Measurements from ENCODE around the gene RALGAPA2.

RALGAPA2 gene

GRCh38 chr20:20655883-20656282, 56.6 kb downstream of the RALGAPA2 start:
- no peak for DNase-seq
- TF ChIP-seq POLR2A (IDR thresholded peaks at IDR 0.05; ENCODE audit: low read length): no peak
- TF ChIP-seq GATA1 (IDR thresholded peaks at IDR 0.05; ENCODE audit: low read depth, low read length): no peak

- TF ChIP-seq GATA1 (IDR thresholded peaks at IDR 0.05; ENCODE audit: low read depth, low read length): no peak
- no peak for TF ChIP-seq POLR2A (IDR thresholded peaks at IDR 0.05; ENCODE audit: low read length)
Measured at GRCh38 chr20:20649945-20650344, 62.5 kb downstream of the RALGAPA2 start.

DNA sequence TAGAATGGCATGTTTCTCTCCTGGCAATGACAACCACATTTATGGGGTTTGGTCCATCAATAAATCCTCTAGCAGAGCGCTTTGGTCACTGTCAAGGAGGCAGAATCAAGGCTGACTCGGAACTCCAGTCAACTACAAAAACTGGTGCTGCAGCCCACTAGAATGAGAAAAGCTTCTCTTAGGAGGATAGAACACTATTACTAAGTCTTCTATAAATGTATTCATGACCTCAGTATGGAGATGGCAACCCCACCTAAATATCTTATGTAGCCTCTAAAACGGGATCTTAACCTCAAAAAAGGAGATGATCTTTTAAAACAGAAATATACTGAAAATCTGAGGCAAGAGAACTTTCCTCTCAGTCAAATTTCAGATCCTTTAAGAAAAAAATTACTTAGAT, 68.5 kb downstream of the RALGAPA2 start:
- TF ChIP-seq GATA1 (IDR thresholded peaks at IDR 0.05; ENCODE audit: low read depth, low read length): no peak
- TF ChIP-seq POLR2A (IDR thresholded peaks at IDR 0.05; ENCODE audit: low read length): no peak
- no peak for DNase-seq

More at GRCh38 chr20:20649945-20650344, 62.5 kb downstream of the RALGAPA2 start:
- DNase-seq: no peak

DNA sequence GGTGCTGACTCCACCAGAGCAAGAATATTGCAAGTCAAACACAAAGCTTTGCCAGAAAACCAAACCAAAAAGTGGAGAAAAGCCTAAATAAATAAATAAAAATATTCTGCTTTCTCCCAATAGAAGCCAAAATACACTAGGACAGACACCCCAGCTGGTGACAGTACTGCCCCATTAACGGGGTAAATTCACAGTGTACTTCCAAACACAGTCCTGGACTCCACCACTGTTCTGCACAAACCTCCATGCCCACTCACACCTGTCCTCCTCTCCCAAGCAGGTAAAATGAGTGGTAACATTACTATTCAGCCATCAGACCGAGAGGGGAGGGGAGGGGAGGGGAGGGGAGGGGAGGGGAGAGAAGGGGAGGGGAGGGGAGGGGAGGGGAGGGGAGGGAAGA, 70.7 kb downstream of the RALGAPA2 start:
- no peak for TF ChIP-seq GATA1 (IDR thresholded peaks at IDR 0.05; ENCODE audit: low read depth, low read length)

GRCh38 chr20:20638878-20639277, 73.6 kb downstream of the RALGAPA2 start:
- TF ChIP-seq POLR2A (IDR thresholded peaks at IDR 0.05; ENCODE audit: low read length) (no peak), GATA1 (IDR thresholded peaks at IDR 0.05; ENCODE audit: low read depth, low read length) (no peak)
- no peak for DNase-seq

More for the DNA sequence above, 70.7 kb downstream of the RALGAPA2 start:
- no peak for DNase-seq

- peak; percentile 43 to 58 for DNase-seq
- no peak for TF ChIP-seq POLR2A (IDR thresholded peaks at IDR 0.05; ENCODE audit: low read length)
- no peak for TF ChIP-seq GATA1 (IDR thresholded peaks at IDR 0.05; ENCODE audit: low read depth, low read length)
Measured at GRCh38 chr20:20637998-20638725, 74.3 kb downstream of the RALGAPA2 start.

DNA sequence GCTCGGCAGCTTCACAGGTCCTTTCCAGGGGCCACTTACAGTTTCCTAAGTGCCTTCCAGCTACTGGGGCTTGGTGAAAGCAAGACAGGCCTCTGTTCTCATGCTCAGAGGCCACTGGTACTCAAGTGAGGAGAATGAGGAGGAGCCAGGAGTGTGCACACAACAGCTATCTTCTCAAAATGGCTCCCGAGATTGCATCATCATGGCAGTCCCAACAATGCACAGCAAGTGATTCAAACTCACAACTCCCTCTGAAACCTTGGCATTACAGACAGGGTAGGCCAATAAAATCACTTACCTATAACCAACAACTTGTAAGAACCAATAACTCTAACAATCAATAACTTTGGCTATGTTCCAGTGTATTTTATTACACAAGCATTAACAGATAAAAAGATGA, 77.4 kb downstream of the RALGAPA2 start:
- TF ChIP-seq POLR2A (IDR thresholded peaks at IDR 0.05; ENCODE audit: low read length) (no peak), GATA1 (IDR thresholded peaks at IDR 0.05; ENCODE audit: low read depth, low read length) (no peak)
- DNase-seq: no peak

DNA sequence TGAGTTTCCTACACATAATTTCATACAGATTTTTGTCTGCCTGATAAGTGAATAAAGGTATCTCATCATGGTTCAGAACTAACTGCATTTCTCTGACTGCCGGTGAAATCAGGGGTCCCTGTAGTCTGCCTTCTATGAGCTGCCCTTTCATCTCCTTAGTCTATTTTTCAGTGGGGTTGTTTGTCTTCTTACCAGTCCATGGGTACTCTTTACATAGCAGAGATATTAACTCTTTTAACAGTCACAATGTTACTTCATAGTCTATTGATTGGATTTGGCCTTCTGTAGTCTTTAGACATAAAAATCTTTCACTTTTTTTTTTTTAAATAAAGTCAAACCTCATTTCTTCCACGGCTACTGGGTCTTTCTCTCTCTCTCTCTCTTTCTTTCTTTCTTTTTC, 79.8 kb downstream of the RALGAPA2 start:
- DNase-seq: no peak
- no peak for TF ChIP-seq GATA1 (IDR thresholded peaks at IDR 0.05; ENCODE audit: low read depth, low read length)
- no peak for TF ChIP-seq POLR2A (IDR thresholded peaks at IDR 0.05; ENCODE audit: low read length)

GRCh38 chr20:20630551-20630950, 81.9 kb downstream of the RALGAPA2 start:
- no peak for DNase-seq
- TF ChIP-seq POLR2A (IDR thresholded peaks at IDR 0.05; ENCODE audit: low read length): no peak
- no peak for TF ChIP-seq GATA1 (IDR thresholded peaks at IDR 0.05; ENCODE audit: low read depth, low read length)

- no peak for TF ChIP-seq GATA1 (IDR thresholded peaks at IDR 0.05; ENCODE audit: low read depth, low read length)
- TF ChIP-seq POLR2A (IDR thresholded peaks at IDR 0.05; ENCODE audit: low read length): no peak
- DNase-seq: no peak
Measured at GRCh38 chr20:20629556-20630188, 82.8 kb downstream of the RALGAPA2 start.

GRCh38 chr20:20628314-20628713, 84.1 kb downstream of the RALGAPA2 start:
- TF ChIP-seq GATA1 (IDR thresholded peaks at IDR 0.05; ENCODE audit: low read depth, low read length): no peak
- no peak for TF ChIP-seq POLR2A (IDR thresholded peaks at IDR 0.05; ENCODE audit: low read length)
- no peak for DNase-seq

- no peak for DNase-seq
- TF ChIP-seq GATA1 (IDR thresholded peaks at IDR 0.05; ENCODE audit: low read depth, low read length) (no peak), POLR2A (IDR thresholded peaks at IDR 0.05; ENCODE audit: low read length) (no peak)
Measured at GRCh38 chr20:20627471-20627870, 85.0 kb downstream of the RALGAPA2 start.

GRCh38 chr20:20624914-20625313, 87.5 kb downstream of the RALGAPA2 start:
- TF ChIP-seq POLR2A (IDR thresholded peaks at IDR 0.05; ENCODE audit: low read length) (no peak), GATA1 (IDR thresholded peaks at IDR 0.05; ENCODE audit: low read depth, low read length) (no peak)

DNA sequence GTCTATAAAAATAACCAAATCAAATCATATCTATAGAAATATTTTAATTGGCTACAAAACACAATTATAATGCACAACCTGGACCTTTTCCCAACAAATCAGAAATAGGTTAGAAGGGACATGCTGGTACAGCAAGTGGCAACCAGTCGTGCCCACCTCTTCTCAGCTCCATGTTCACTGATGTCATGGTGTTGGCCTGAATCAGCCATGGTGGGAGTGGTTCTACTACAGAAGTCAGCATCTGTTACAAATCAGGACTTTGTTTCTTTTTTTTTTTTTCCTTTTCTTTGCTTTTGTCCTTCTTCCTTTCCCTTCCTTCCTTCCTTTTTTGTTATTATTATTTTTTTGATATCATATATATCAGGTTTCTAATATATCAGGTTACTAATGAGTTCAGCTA, 91.2 kb downstream of the RALGAPA2 start:
- DNase-seq: no peak
- no peak for TF ChIP-seq POLR2A (IDR thresholded peaks at IDR 0.05; ENCODE audit: low read length)

More at GRCh38 chr20:20624914-20625313, 87.5 kb downstream of the RALGAPA2 start:
- no peak for DNase-seq

GRCh38 chr20:20614391-20614790, 98.1 kb downstream of the RALGAPA2 start:
- TF ChIP-seq POLR2A (IDR thresholded peaks at IDR 0.05; ENCODE audit: low read length) (no peak), GATA1 (IDR thresholded peaks at IDR 0.05; ENCODE audit: low read depth, low read length) (no peak)

More at GRCh38 chr20:20614391-20614790, 98.1 kb downstream of the RALGAPA2 start:
- DNase-seq: no peak
